Liver (tissue), 9 donors: ENCODE results near the gene OSBP2. TPM values are rescaled to one million over a fixed set of nuclear protein-coding genes. Genes with fewer than 3 reads are reported as not detected.

Experiments
- DNase-seq: peaks from one replicate; pipeline ENCODE4 v3.0.0-alpha.2; 2017; ENCODE audit warnings: low spot score
- H3K27ac ChIP-seq, 2 donors: one replicate each; pipeline ENCODE4 v1.7.0; 2013; ENCODE audit warnings: inconsistent platforms in 2 of 2, low read length in 2 of 2, control low read depth in 1 of 2, low read depth in 1 of 2, mild to moderate bottlenecking in 1 of 2
- H3K27me3 ChIP-seq, 4 donors: one replicate each; pipeline versions ENCODE4 v1.6.1 to v1.7.0; 2013; ENCODE audit warnings: low read length in 3 of 4, inconsistent platforms in 1 of 4, mild to moderate bottlenecking in 1 of 4, moderate library complexity in 1 of 4; ENCODE audit not compliant: control insufficient read depth in 4 of 4, insufficient read depth in 4 of 4
- H3K36me3 ChIP-seq, 4 donors: one replicate each; pipeline versions ENCODE4 v1.6.1 to v1.7.0; 2013; ENCODE audit warnings: low read length in 3 of 4, mild to moderate bottlenecking in 3 of 4, low read depth in 1 of 4, moderate library complexity in 1 of 4; ENCODE audit not compliant: control insufficient read depth in 4 of 4, insufficient read depth in 3 of 4
- H3K4me1 ChIP-seq, 4 donors: one replicate each; pipeline versions ENCODE4 v1.6.1 to v1.7.0; 2013; ENCODE audit warnings: low read length in 3 of 4, mild to moderate bottlenecking in 3 of 4, moderate library complexity in 1 of 4; ENCODE audit not compliant: control insufficient read depth in 4 of 4, insufficient read depth in 4 of 4
- H3K4me3 ChIP-seq, 3 donors: one replicate each; pipeline versions ENCODE4 v1.6.1 to v1.7.0; 2013; ENCODE audit warnings: low read length in 3 of 3, control low read depth in 1 of 3, low read depth in 1 of 3, mild to moderate bottlenecking in 1 of 3
- H3K9ac ChIP-seq, 2 donors: one replicate each; pipeline ENCODE4 v1.7.0; 2013; ENCODE audit warnings: low read length in 2 of 2, mild to moderate bottlenecking in 2 of 2, moderate library complexity in 2 of 2, control low read depth in 1 of 2, low read depth in 1 of 2
- H3K9me3 ChIP-seq, 4 donors: one replicate each; pipeline versions ENCODE4 v1.6.1 to v1.7.0; 2013; ENCODE audit warnings: low read length in 3 of 4; ENCODE audit not compliant: control insufficient read depth in 4 of 4
- ATF3 ChIP-seq: IDR thresholded peaks from 2 replicates; pipeline ENCODE4 v1.6.1; 2016; ENCODE audit warnings: antibody characterized with exemption
- EGR1 ChIP-seq, 2 donors: IDR thresholded peaks; 2 replicates each; pipeline ENCODE4 v1.6.1; 2016 to 2018; ENCODE audit warnings: antibody characterized with exemption in 2 of 2, low read depth in 2 of 2
- FOXA1 ChIP-seq: IDR thresholded peaks from 2 replicates; pipeline ENCODE4 v1.6.1; 2016; ENCODE audit warnings: antibody characterized with exemption
- FOXA2 ChIP-seq: IDR thresholded peaks from 2 replicates; pipeline ENCODE4 v1.6.1; 2016; ENCODE audit warnings: antibody characterized with exemption
- GABPA ChIP-seq, 2 donors: IDR thresholded peaks in 1 of 2; conservative IDR thresholded peaks in 1 of 2; 2 replicates each; pipeline ENCODE4 v1.6.1; 2016; ENCODE audit warnings: antibody characterized with exemption in 2 of 2, mild to moderate bottlenecking in 1 of 2, moderate library complexity in 1 of 2
- HNF4A ChIP-seq, 2 donors: conservative IDR thresholded peaks; 2 replicates each; pipeline ENCODE4 v1.6.1; 2016; ENCODE audit warnings: antibody characterized with exemption in 2 of 2, mild to moderate bottlenecking in 2 of 2
- HNF4G ChIP-seq: IDR thresholded peaks from 2 replicates; pipeline ENCODE4 v1.6.1; 2016; ENCODE audit warnings: antibody characterized with exemption
- JUND ChIP-seq, 2 donors: IDR thresholded peaks; 2 replicates each; pipeline ENCODE4 v1.6.1; 2016; ENCODE audit warnings: antibody characterized with exemption in 2 of 2
- NR2F2 ChIP-seq: IDR thresholded peaks from 2 replicates; pipeline ENCODE4 v1.6.1; 2016; ENCODE audit warnings: antibody characterized with exemption
- RAD21 ChIP-seq, 2 donors: IDR thresholded peaks; 2 replicates each; pipeline ENCODE4 v1.6.1; 2016; ENCODE audit warnings: antibody characterized with exemption in 2 of 2, mild to moderate bottlenecking in 2 of 2
- RXRA ChIP-seq, 2 donors: IDR thresholded peaks; 2 replicates each; pipeline ENCODE4 v1.6.1; 2017 to 2018; ENCODE audit warnings: antibody characterized with exemption in 2 of 2, mild to moderate bottlenecking in 1 of 2
- SP1 ChIP-seq: IDR thresholded peaks from 2 replicates; pipeline ENCODE4 v1.6.1; 2018; ENCODE audit warnings: antibody characterized with exemption, mild to moderate bottlenecking
- TAF1 ChIP-seq: conservative IDR thresholded peaks from 2 replicates; pipeline ENCODE4 v1.6.1; 2016; ENCODE audit warnings: antibody characterized with exemption, mild to moderate bottlenecking
- YY1 ChIP-seq: IDR thresholded peaks from 2 replicates; pipeline ENCODE4 v1.6.1; 2016; ENCODE audit warnings: antibody characterized with exemption, mild to moderate bottlenecking
- ZBTB33 ChIP-seq: IDR thresholded peaks from 2 replicates; pipeline ENCODE4 v1.6.1; 2016; ENCODE audit warnings: antibody characterized with exemption
- WGBS: extraction: QIAGEN DNeasy Blood & Tissue Kit; methylation state at CpG from one replicate; pipeline ENCODE4 v1.1.7; 2013; 5-methylcytosine and 5-hydroxymethylcytosine counted together
- polyA plus RNA-seq, 2 donors: library from polyadenylated mRNA; stranded (reverse) in 1 of 2; unstranded in 1 of 2; fragments of 200-250 nt in 1 of 2; fragments of >200 nt in 1 of 2; fragmentation: Nextera tagmentation in 1 of 2; extraction: Ambion mirVana in 1 of 2; gene quantifications; one replicate each; pipeline versions ENCODE4 v1.2.1 to v1.2.3, GENCODE V29; 2013 to 2015
- total RNA-seq, 2 donors: library from RNA; depleted of rRNA; stranded (reverse); fragments of >200 nt; gene quantifications; one replicate each; pipeline ENCODE4 v1.2.3, GENCODE V29; 2014
- TF ChIP-seq, protein P1 (sequence below): fragments of 150-350 bp; IDR thresholded peaks from 2 replicates; pipeline ENCODE4 v1.5.1; 2017; ENCODE audit warnings: improper control_type of control experiment, low read depth, low read length; ENCODE audit not compliant: missing input control
- TF ChIP-seq, protein P2 (sequence below): IDR thresholded peaks from 2 replicates; pipeline ENCODE4 v1.6.1; 2016; ENCODE audit warnings: antibody characterized with exemption
- TF ChIP-seq, protein P3 (sequence below): IDR thresholded peaks from 2 replicates; pipeline ENCODE4 v1.6.1; 2016; ENCODE audit warnings: antibody characterized with exemption, mild to moderate bottlenecking
- donor health status: healthy.
- donor health status: healthy.
- donor health status: healthy.
- donor health status: healthy.
- donor health status: healthy.

OSBP2 gene
- total and polyA plus RNA-seq, 4 donors, result 0.43 to 192 (median 0.86) TPM

DNA sequence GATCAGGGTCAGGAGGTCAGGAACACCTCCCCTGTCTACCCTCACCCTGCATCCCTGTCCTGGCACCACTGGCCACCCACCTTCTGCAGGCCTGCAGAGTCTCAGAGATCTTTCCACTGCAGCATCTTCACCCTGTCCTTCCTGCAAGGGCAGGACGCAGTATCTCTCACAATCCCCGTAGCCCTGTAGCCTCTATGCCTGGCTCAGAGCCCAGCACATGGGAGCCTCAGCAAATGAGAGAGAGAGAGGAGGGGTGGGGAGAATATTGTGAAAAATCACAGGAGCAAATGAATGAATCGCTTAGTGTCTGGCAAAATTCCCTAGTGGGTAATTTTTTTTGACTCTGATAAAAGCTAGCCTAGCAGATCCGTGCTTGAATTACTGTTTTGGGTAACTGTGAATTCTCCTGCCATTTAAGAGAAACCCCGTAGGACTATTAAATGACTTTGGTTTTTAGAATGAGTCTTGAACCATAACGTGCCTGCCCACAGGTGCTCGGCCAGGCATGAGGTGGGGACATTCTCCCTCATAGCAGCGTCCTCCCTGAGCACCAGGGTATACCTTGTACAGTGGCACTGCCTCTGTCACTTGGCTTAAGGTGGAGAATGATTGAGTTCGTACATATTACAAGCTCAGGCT, 182.4 kb downstream of the OSBP2 start:
- H3K27ac ChIP-seq, result no peak overlapping the region
- no peak overlapping the region for H3K9ac ChIP-seq
- no peak for TF ChIP-seq ZBTB33
- TF ChIP-seq, protein P1, sequence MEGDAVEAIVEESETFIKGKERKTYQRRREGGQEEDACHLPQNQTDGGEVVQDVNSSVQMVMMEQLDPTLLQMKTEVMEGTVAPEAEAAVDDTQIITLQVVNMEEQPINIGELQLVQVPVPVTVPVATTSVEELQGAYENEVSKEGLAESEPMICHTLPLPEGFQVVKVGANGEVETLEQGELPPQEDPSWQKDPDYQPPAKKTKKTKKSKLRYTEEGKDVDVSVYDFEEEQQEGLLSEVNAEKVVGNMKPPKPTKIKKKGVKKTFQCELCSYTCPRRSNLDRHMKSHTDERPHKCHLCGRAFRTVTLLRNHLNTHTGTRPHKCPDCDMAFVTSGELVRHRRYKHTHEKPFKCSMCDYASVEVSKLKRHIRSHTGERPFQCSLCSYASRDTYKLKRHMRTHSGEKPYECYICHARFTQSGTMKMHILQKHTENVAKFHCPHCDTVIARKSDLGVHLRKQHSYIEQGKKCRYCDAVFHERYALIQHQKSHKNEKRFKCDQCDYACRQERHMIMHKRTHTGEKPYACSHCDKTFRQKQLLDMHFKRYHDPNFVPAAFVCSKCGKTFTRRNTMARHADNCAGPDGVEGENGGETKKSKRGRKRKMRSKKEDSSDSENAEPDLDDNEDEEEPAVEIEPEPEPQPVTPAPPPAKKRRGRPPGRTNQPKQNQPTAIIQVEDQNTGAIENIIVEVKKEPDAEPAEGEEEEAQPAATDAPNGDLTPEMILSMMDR, result no peak
- TF ChIP-seq HNF4G, result no peak
- TF ChIP-seq RAD21 (IDR thresholded peaks at IDR 0.05), result no peak
- no peak for TF ChIP-seq HNF4A (conservative IDR thresholded peaks at IDR 0.05)
- no peak for TF ChIP-seq SP1
- TF ChIP-seq, protein P2, sequence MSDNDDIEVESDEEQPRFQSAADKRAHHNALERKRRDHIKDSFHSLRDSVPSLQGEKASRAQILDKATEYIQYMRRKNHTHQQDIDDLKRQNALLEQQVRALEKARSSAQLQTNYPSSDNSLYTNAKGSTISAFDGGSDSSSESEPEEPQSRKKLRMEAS, result no peak
- no peak for TF ChIP-seq FOXA2
- no peak for TF ChIP-seq YY1
- TF ChIP-seq, protein P3, sequence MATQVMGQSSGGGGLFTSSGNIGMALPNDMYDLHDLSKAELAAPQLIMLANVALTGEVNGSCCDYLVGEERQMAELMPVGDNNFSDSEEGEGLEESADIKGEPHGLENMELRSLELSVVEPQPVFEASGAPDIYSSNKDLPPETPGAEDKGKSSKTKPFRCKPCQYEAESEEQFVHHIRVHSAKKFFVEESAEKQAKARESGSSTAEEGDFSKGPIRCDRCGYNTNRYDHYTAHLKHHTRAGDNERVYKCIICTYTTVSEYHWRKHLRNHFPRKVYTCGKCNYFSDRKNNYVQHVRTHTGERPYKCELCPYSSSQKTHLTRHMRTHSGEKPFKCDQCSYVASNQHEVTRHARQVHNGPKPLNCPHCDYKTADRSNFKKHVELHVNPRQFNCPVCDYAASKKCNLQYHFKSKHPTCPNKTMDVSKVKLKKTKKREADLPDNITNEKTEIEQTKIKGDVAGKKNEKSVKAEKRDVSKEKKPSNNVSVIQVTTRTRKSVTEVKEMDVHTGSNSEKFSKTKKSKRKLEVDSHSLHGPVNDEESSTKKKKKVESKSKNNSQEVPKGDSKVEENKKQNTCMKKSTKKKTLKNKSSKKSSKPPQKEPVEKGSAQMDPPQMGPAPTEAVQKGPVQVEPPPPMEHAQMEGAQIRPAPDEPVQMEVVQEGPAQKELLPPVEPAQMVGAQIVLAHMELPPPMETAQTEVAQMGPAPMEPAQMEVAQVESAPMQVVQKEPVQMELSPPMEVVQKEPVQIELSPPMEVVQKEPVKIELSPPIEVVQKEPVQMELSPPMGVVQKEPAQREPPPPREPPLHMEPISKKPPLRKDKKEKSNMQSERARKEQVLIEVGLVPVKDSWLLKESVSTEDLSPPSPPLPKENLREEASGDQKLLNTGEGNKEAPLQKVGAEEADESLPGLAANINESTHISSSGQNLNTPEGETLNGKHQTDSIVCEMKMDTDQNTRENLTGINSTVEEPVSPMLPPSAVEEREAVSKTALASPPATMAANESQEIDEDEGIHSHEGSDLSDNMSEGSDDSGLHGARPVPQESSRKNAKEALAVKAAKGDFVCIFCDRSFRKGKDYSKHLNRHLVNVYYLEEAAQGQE, result no peak
- TF ChIP-seq ATF3, result no peak
- TF ChIP-seq NR2F2, result no peak
- TF ChIP-seq JUND (IDR thresholded peaks at IDR 0.05), result no peak
- no peak for TF ChIP-seq TAF1
- no peak for TF ChIP-seq RXRA (IDR thresholded peaks at IDR 0.05)
- no peak for TF ChIP-seq FOXA1
- TF ChIP-seq EGR1 (IDR thresholded peaks at IDR 0.05; ENCODE audit: low read depth in 2 of 2), result no peak
- TF ChIP-seq GABPA (IDR thresholded peaks at IDR 0.05 in 1 of 2, conservative IDR thresholded peaks at IDR 0.05 in 1 of 2), result no peak
- no peaks in the 10 kb centered on the region for H3K36me3 ChIP-seq
- peaks cover 0 to 11% (median 7%) of the 10 kb centered on the region in 4 donors for H3K4me1 ChIP-seq
- H3K4me3 ChIP-seq, result no peak overlapping the region
- no peaks in the 10 kb centered on the region for H3K9me3 ChIP-seq
- peak; percentile 49 for DNase-seq
- no peaks in the 10 kb centered on the region for H3K27me3 ChIP-seq
- 82% methylated on average over 9 of the region's 9 CpGs for WGBS
